Endothelial cell of umbilical vein (primary cell): ENCODE data around the gene HOXA13. TPM values are rescaled to one million over a fixed set of nuclear protein-coding genes. Genes with fewer than 3 reads are reported as not detected.
A peak's percentile ranks its signal among the peaks of the same experiment; 100 is the strongest.

Experiments used
- BruUV-seq: library from RNA; stranded (reverse); fragments of 400-500 nt; replicated peaks from 2 replicates; lab custom pipeline; 2021; lab: Mats Ljungman, UMichigan
- CTCF ChIA-PET: fragments of 300-600, 350-600 bp; sonication (Branson Sonifier 250); formaldehyde crosslinking; loops from one replicate; lab custom pipeline; 2021; ENCODE audit warnings: antibody characterized with exemption, inconsistent platforms; lab: Charles Lee
- POLR2A ChIA-PET: fragments of 300-600, 350-600 bp; sonication (Branson Sonifier 250); formaldehyde crosslinking; loops from one replicate; lab custom pipeline; 2021; ENCODE audit warnings: antibody characterized with exemption, inconsistent platforms; lab: Charles Lee
- DNase-seq: peaks from one replicate; pipeline ENCODE4 v3.0.0-alpha.2; 2011; ENCODE audit warnings: low read depth, low spot score
- FAIRE-seq: peaks from 2 replicates; lab custom pipeline; 2011; peaks lifted over from hg19 to GRCh38; lab: Jason Lieb, UNC
- H2AFZ ChIP-seq: 2 replicates; pipeline ENCODE4 v1.6.0; 2012; ENCODE audit warnings: low read depth, low read length, control low read depth, inconsistent platforms
- H3K27ac ChIP-seq: 2 replicates; pipeline ENCODE4 v1.5.1; 2011; ENCODE audit warnings: low read depth, mild to moderate bottlenecking, control low read depth, low read length, moderate library complexity; ENCODE audit not compliant: insufficient read depth
- H3K27me3 ChIP-seq, 2 experiments: 2 replicates each; pipeline versions ENCODE4 v1.6.0 to v1.6.1; 2011; ENCODE audit warnings: low read length in 2 of 2, mixed read lengths in 1 of 2; ENCODE audit not compliant: control insufficient read depth in 2 of 2, insufficient read depth in 2 of 2
- H3K36me3 ChIP-seq, 2 experiments: 2 replicates in 1 of 2; 3 replicates in 1 of 2; pipeline ENCODE4 v1.5.1; 2011; ENCODE audit warnings: low read length in 2 of 2, mild to moderate bottlenecking in 1 of 2, moderate library complexity in 1 of 2; ENCODE audit not compliant: control insufficient read depth in 2 of 2, insufficient read depth in 2 of 2; ENCODE audit errors: extremely low read depth in 1 of 2
- H3K4me1 ChIP-seq: 3 replicates; pipeline ENCODE4 v1.5.1; 2011; ENCODE audit warnings: mild to moderate bottlenecking, low read length; ENCODE audit not compliant: control insufficient read depth, insufficient read depth; ENCODE audit errors: extremely low read depth
- H3K4me2 ChIP-seq: 2 replicates; pipeline ENCODE4 v1.6.1; 2011; ENCODE audit warnings: low read length, control low read depth, mixed read lengths; ENCODE audit not compliant: insufficient read depth
- H3K4me3 ChIP-seq, 3 experiments: fragments of 200-600 bp in 1 of 3; sonication (generic), shearing (Covaris generic) in 1 of 3; replicated peaks in 1 of 3; 2 replicates each; pipeline ENCODE4 v1.5.1; 2011 to 2016; ENCODE audit warnings: control low read depth in 3 of 3, low read length in 3 of 3, mild to moderate bottlenecking in 2 of 3, inconsistent platforms in 1 of 3, low read depth in 1 of 3, moderate library complexity in 1 of 3; ENCODE audit not compliant: insufficient read depth in 1 of 3
- H3K79me2 ChIP-seq: 2 replicates; pipeline ENCODE4 v1.6.0; 2012; ENCODE audit warnings: low read length, inconsistent platforms; ENCODE audit not compliant: control insufficient read depth, insufficient read depth
- H3K9ac ChIP-seq: replicated peaks from 2 replicates; pipeline ENCODE3; 2011; ENCODE audit warnings: low read length, control low read depth; ENCODE audit not compliant: insufficient read depth; ENCODE audit errors: extremely low read depth
- H3K9me1 ChIP-seq: replicated peaks from 3 replicates; pipeline ENCODE4 v1.6.0; 2011; ENCODE audit warnings: mild to moderate bottlenecking, low read length; ENCODE audit not compliant: control insufficient read depth, insufficient read depth; ENCODE audit errors: extremely low read depth
- H3K9me3 ChIP-seq: replicated peaks from 2 replicates; pipeline ENCODE4 v1.5.1; 2012; ENCODE audit warnings: low read length, inconsistent platforms; ENCODE audit not compliant: control insufficient read depth, insufficient read depth
- H4K20me1 ChIP-seq: replicated peaks from 2 replicates; pipeline ENCODE3; 2011; ENCODE audit warnings: mild to moderate bottlenecking, low read length; ENCODE audit not compliant: control insufficient read depth, insufficient read depth; ENCODE audit errors: extremely low read depth
- CTCF ChIP-seq, 2 donors: IDR thresholded peaks; 1 replicate in 1 of 2; 2 replicates in 1 of 2; pipeline ENCODE4 v1.5.1; 2011; ENCODE audit warnings: low read length in 2 of 2, mild to moderate bottlenecking in 2 of 2, moderate library complexity in 2 of 2, control low read depth in 1 of 2, inconsistent platforms in 1 of 2, low read depth in 1 of 2; ENCODE audit not compliant: insufficient read depth in 1 of 2; ENCODE audit errors: extremely low read depth in 1 of 2
- EZH2 ChIP-seq: IDR thresholded peaks from 2 replicates; pipeline ENCODE4 v1.6.1; 2012; ENCODE audit warnings: borderline replicate concordance, low read depth, mild to moderate bottlenecking, moderate library complexity, low read length, inconsistent platforms; ENCODE audit not compliant: severe bottlenecking
- FOS ChIP-seq: IDR thresholded peaks from 2 replicates; pipeline ENCODE4 v1.6.1; 2011; ENCODE audit warnings: mild to moderate bottlenecking, low read length, moderate library complexity, borderline replicate concordance; ENCODE audit not compliant: insufficient read depth
- GATA2 ChIP-seq: IDR thresholded peaks from 2 replicates; pipeline ENCODE4 v1.7.0; 2011; ENCODE audit warnings: low read depth, mild to moderate bottlenecking, moderate library complexity, mixed read lengths, low read length; ENCODE audit not compliant: insufficient read length, insufficient read depth
- JUN ChIP-seq: IDR thresholded peaks from 2 replicates; pipeline ENCODE4 v1.6.1; 2011; ENCODE audit warnings: borderline replicate concordance, low read depth; ENCODE audit not compliant: insufficient read length, insufficient read depth
- MYC ChIP-seq: IDR thresholded peaks from one replicate; pipeline ENCODE4 v1.6.1; 2011; ENCODE audit warnings: mild to moderate bottlenecking, low read depth, low read length
- POLR2A ChIP-seq: IDR thresholded peaks from 2 replicates; pipeline ENCODE4 v1.6.1; 2012; ENCODE audit warnings: low read depth, mild to moderate bottlenecking, control low read depth, low read length
- POLR2AphosphoS5 ChIP-seq: IDR thresholded peaks from 2 replicates; pipeline ENCODE4 v1.6.1; 2012; ENCODE audit warnings: low read depth, mild to moderate bottlenecking, control low read depth, low read length, moderate library complexity; ENCODE audit not compliant: insufficient read depth
- dilution Hi-C: fragments of 300-500 bp; cut with MboI; formaldehyde crosslinking; loops from one replicate; pipeline ENCODE4 v1.15.0; 2019; ENCODE audit warnings: low sequenced_read_pairs; ENCODE audit not compliant: extremely low pct_ligation_motif_present
- intact Hi-C: fragments of 100-400 bp; cut with micrococcal nuclease; formaldehyde crosslinking; loops from one replicate; pipeline ENCODE4 v1.10.0; 2022
- polyA plus RNA-seq, 4 experiments: library from polyadenylated mRNA; depleted of rRNA in 3 of 4; stranded (reverse) in 3 of 4; unstranded in 1 of 4; fragments of >200 nt; gene quantifications; 2 replicates each; pipeline versions ENCODE4 v1.2.1 to v1.2.3, GENCODE V29; 2011 to 2012; ENCODE audit warnings: missing spikeins in 1 of 4
- total RNA-seq: library from RNA; stranded (reverse); gene quantifications from 2 replicates; pipeline ENCODE4 v1.2.3, GENCODE V29; 2021
- TF ChIP-seq, protein P1 (sequence below): IDR thresholded peaks from 2 replicates; pipeline ENCODE4 v1.6.1; 2011; ENCODE audit not compliant: insufficient read depth, insufficient read length

Gene HOXA13
- total and polyA plus RNA-seq, 2 donors (not counting 3 experiments of a cell fraction or from before 2014, with no cell fraction given), result 0.22 TPM; not detected in 1

DNA sequence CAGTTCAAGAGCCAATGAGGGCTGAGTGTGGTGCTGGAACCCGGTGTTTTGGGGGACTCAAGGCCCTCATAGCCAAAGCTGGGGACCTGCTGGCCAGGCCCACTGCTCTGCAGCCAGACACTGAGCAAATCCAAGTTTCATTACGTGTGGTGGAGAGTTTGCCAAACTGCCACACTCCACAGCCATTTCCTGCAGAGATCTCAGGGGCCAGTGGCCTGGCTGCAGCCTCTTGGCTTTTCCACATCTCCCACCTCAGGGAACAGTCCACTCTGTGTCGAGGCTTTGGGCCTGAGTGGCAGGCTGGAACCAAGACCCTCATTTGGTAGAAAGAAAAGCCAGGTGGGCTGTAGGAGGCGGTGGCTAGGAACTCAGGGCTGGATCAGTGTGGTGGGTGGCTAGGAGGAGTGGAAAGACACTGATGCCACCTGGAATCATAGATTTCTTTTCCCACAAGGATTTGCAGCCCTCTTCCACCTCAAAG lies 18.1 kb downstream of the HOXA13 start:
- Histone ChIP-seq H3K9me3 (no peaks in the 10 kb centered on the region), H3K27ac (no peak overlapping the region), H4K20me1 (no peaks in the 10 kb centered on the region), H3K9ac (no peak overlapping the region), H3K27me3 (no peaks in the 10 kb centered on the region), H3K4me1 (peaks cover 62% of the 10 kb centered on the region), H2AFZ (no peak overlapping the region), H3K4me3 (no peak overlapping the region), H3K4me2 (peak overlapping the region; percentile 9), H3K79me2 (peaks cover 90% of the 10 kb centered on the region), H3K9me1 (no peaks in the 10 kb centered on the region), H3K36me3 (no peaks in the 10 kb centered on the region)
- dilution Hi-C loops (no loop called here), intact Hi-C loops (no loop called here)
- no peak for DNase-seq
- POLR2A ChIA-PET, result no interaction called here
- CTCF ChIA-PET, result interaction anchor here (0.7 to 6.0 kb wide), 4 partner anchors 8 to 593 kb away, joined by 3 to 49 read pairs (median 4); partner anchors contain the start of gene HOXA10
- BruUV-seq, result no TSS peak
- peak; percentile 31 for FAIRE-seq
- TF ChIP-seq JUN (no peak), POLR2A (no peak), CTCF (IDR thresholded peaks at IDR 0.05; ENCODE audit: extremely low read depth in 1 of 2, insufficient read depth in 1 of 2, low read depth in 1 of 2, low read length in 2 of 2) (no peak), FOS (no peak), MYC (no peak), GATA2 (no peak), POLR2AphosphoS5 (no peak), EZH2 (no peak)
- TF ChIP-seq, protein P1, sequence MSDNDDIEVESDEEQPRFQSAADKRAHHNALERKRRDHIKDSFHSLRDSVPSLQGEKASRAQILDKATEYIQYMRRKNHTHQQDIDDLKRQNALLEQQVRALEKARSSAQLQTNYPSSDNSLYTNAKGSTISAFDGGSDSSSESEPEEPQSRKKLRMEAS, result no peak
